Calu3 (cell line): Measurements from ENCODE around the gene ADGRD1. TPM values are rescaled to one million over a fixed set of nuclear protein-coding genes. Genes with fewer than 3 reads are reported as not detected.

ENCODE experiments used
- BruUV-seq: library from RNA; stranded (reverse); fragments of 400-500 nt; replicated peaks from 2 replicates; lab custom pipeline; 2021; lab: Mats Ljungman, UMichigan
- CTCF ChIA-PET: fragments of 300-600 bp; sonication (Branson Sonifier 250); formaldehyde crosslinking; loops from one replicate; lab custom pipeline; 2022; ENCODE audit warnings: antibody characterized with exemption; lab: Charles Lee
- DNase-seq: peaks from one replicate; pipeline ENCODE4 v3.0.0; 2022
- H3K27ac Mint-ChIP-seq: one replicate; pipeline ENCODE4 v1.8.0; 2022; ENCODE audit warnings: mixed read lengths; ENCODE audit not compliant: unreplicated experiment
- H3K27me3 Mint-ChIP-seq: one replicate; pipeline ENCODE4 v1.8.0; 2022; ENCODE audit warnings: mixed read lengths; ENCODE audit not compliant: unreplicated experiment
- H3K36me3 Mint-ChIP-seq: one replicate; pipeline ENCODE4 v1.8.0; 2022; ENCODE audit warnings: mild to moderate bottlenecking, moderate library complexity, mixed read lengths; ENCODE audit not compliant: insufficient read depth, unreplicated experiment
- H3K4me1 Mint-ChIP-seq: one replicate; pipeline ENCODE4 v1.8.0; 2022; ENCODE audit warnings: mild to moderate bottlenecking, low read depth, mixed read lengths; ENCODE audit not compliant: unreplicated experiment
- H3K4me3 Mint-ChIP-seq: one replicate; pipeline ENCODE4 v1.8.0; 2022; ENCODE audit warnings: mild to moderate bottlenecking, low read depth, moderate library complexity, mixed read lengths; ENCODE audit not compliant: unreplicated experiment
- H3K9me3 Mint-ChIP-seq: one replicate; pipeline ENCODE4 v1.8.0; 2022; ENCODE audit warnings: low read depth, mixed read lengths; ENCODE audit not compliant: unreplicated experiment
- CTCF ChIP-seq: fragments of 200-600 bp; IDR thresholded peaks from one replicate; pipeline ENCODE4 v1.8.0; 2022; ENCODE audit warnings: antibody characterized with exemption; ENCODE audit not compliant: unreplicated experiment
- intact Hi-C: fragments of 100-400 bp; cut with micrococcal nuclease; formaldehyde crosslinking; loops from one replicate; pipeline ENCODE4 v1.10.0; 2022; ENCODE audit not compliant: unreplicated experiment
- total RNA-seq: library from RNA; stranded (reverse); gene quantifications from 2 replicates; pipeline ENCODE4 v1.2.3, GENCODE V29; 2022

The ADGRD1 gene
- total RNA-seq, 1 experiment from 2014 or later: not detected

- Mint-ChIP-seq H3K36me3 (no peaks in the 10 kb centered on the region), H3K4me3 (no peak overlapping the region), H3K27me3 (peaks cover 81% of the 10 kb centered on the region), H3K4me1 (no peaks in the 10 kb centered on the region), H3K9me3 (peaks cover 3% of the 10 kb centered on the region), H3K27ac (no peak overlapping the region)
- intact Hi-C loops: no loop called here
- no TSS peak for BruUV-seq
- no peak for TF ChIP-seq CTCF
- no peak for DNase-seq
- CTCF ChIA-PET: interaction anchor here (0.5 kb wide), 1 partner anchor 15 kb away, joined by 3 read pairs; no protein-coding TSS in a partner anchor
Measured at GRCh38 chr12:130984183-130985058, 30.7 kb downstream of the ADGRD1 start.

GRCh38 chr12:130987151-130987931, 33.6 kb downstream of the ADGRD1 start:
- Mint-ChIP-seq H3K36me3 (no peaks in the 10 kb centered on the region), H3K4me1 (no peaks in the 10 kb centered on the region), H3K27ac (no peak overlapping the region), H3K4me3 (no peak overlapping the region), H3K27me3 (peaks cover 77% of the 10 kb centered on the region), H3K9me3 (peaks cover 3% of the 10 kb centered on the region)
- BruUV-seq: no TSS peak
- intact Hi-C loops: no loop called here
- no peak for DNase-seq
- TF ChIP-seq CTCF: no peak
- CTCF ChIA-PET: no interaction called here

- intact Hi-C loops: no loop called here
- no peaks in the 10 kb centered on the region for H3K36me3 Mint-ChIP-seq
- BruUV-seq: no TSS peak
- TF ChIP-seq CTCF: no peak
- H3K9me3 Mint-ChIP-seq: peaks cover 3% of the 10 kb centered on the region
- H3K27ac Mint-ChIP-seq: no peak overlapping the region
- DNase-seq: no peak
- peaks cover 77% of the 10 kb centered on the region for H3K27me3 Mint-ChIP-seq
- H3K4me3 Mint-ChIP-seq: no peak overlapping the region
- no peaks in the 10 kb centered on the region for H3K4me1 Mint-ChIP-seq
- CTCF ChIA-PET: no interaction called here
Measured at GRCh38 chr12:130988261-130988660, 34.6 kb downstream of the ADGRD1 start.

GRCh38 chr12:130988751-130989150, 35.0 kb downstream of the ADGRD1 start:
- Mint-ChIP-seq H3K4me1 (no peaks in the 10 kb centered on the region), H3K27me3 (peaks cover 78% of the 10 kb centered on the region), H3K36me3 (no peaks in the 10 kb centered on the region), H3K4me3 (no peak overlapping the region), H3K9me3 (peaks cover 3% of the 10 kb centered on the region), H3K27ac (no peak overlapping the region)
- TF ChIP-seq CTCF: no peak
- CTCF ChIA-PET: no interaction called here
- DNase-seq: no peak
- intact Hi-C loops: no loop called here
- no TSS peak for BruUV-seq
